H1 (cell line): ENCODE results near the gene SMNDC1. TPM values are rescaled to one million over a fixed set of nuclear protein-coding genes. Genes with fewer than 3 reads are reported as not detected.

ENCODE experiments used
- KDM4A ChIP-seq: IDR thresholded peaks from one replicate; pipeline ENCODE4 v1.7.1; 2012; ENCODE audit warnings: low read depth, mild to moderate bottlenecking, moderate library complexity, low read length, inconsistent platforms; ENCODE audit not compliant: severe bottlenecking
- NANOG ChIP-seq: IDR thresholded peaks from 2 replicates; pipeline ENCODE4 v1.6.1; 2011; ENCODE audit warnings: low read length, low read depth, mild to moderate bottlenecking, inconsistent platforms; ENCODE audit not compliant: insufficient read depth, poor library complexity, severe bottlenecking
- NRF1 ChIP-seq: IDR thresholded peaks from 2 replicates; pipeline ENCODE4 v1.6.1; 2011; ENCODE audit warnings: mild to moderate bottlenecking, low read depth, low read length, improper control_type of control experiment
- POU5F1 ChIP-seq: IDR thresholded peaks from 2 replicates; pipeline ENCODE4 v1.6.1; 2011; ENCODE audit warnings: low read depth, mild to moderate bottlenecking, low read length, moderate library complexity
- SP2 ChIP-seq: IDR thresholded peaks from 2 replicates; pipeline ENCODE4 v1.6.1; 2012; ENCODE audit warnings: mild to moderate bottlenecking, low read length, inconsistent platforms
- SP4 ChIP-seq: IDR thresholded peaks from 2 replicates; pipeline ENCODE4 v1.6.1; 2012; ENCODE audit warnings: low read length, inconsistent platforms
- SRF ChIP-seq: IDR thresholded peaks from 2 replicates; pipeline ENCODE4 v1.6.1; 2011; ENCODE audit warnings: mild to moderate bottlenecking, low read depth, low read length, moderate library complexity
- polyA plus RNA-seq, 7 experiments: library from polyadenylated mRNA; depleted of rRNA in 3 of 7; stranded (reverse) in 5 of 7; unstranded in 2 of 7; fragments of >200 nt in 5 of 7; fragments of 200-250 nt in 2 of 7; gene quantifications; 1 replicate in 5 of 7; 2 replicates in 1 of 7; 4 replicates in 1 of 7; pipeline versions ENCODE4 v1.2.1 to v1.2.3, GENCODE V29; 2011 to 2013; ENCODE audit warnings: missing spikeins in 2 of 7, mixed read lengths in 2 of 7
- total RNA-seq: library from RNA; stranded (reverse); fragmentation: NEBNext Ultra II Directional; extraction: Animal tissue kit (Norgen Biotek cat#: 25700); gene quantifications from 2 replicates; pipeline ENCODE4 v1.2.1, GENCODE V29; 2021

The SMNDC1 gene
- total and polyA plus RNA-seq, 2 of the 8 experiments (the other 6 are each of a cell fraction or from before 2014, with no cell fraction given): 8.1 to 48.6 TPM

GRCh38 chr10:110269374-110270318 is 35.1 kb downstream of the SMNDC1 start (continued):
- TF ChIP-seq SRF (no peak), SP2 (no peak), SP4 (no peak), POU5F1 (no peak), NANOG (no peak), NRF1 (no peak), KDM4A (no peak)
